ENCODE measurements around the gene CHD9NB. TPM values are rescaled to one million over a fixed set of nuclear protein-coding genes. Genes with fewer than 3 reads are reported as not detected.

CHD9NB gene
- total and polyA plus RNA-seq, 9 of the 15 experiments (the other 6 are each of a cell fraction or from before 2014, with no cell fraction given) = 0.06 to 0.10 (median 0.07) TPM; not detected in 6

GRCh38 chr16:53052519-53053501, at the start of gene CHD9NB (continued):
- TF ChIP-seq YY1 (IDR thresholded peaks at IDR 0.05; ENCODE audit: borderline replicate concordance in 1 of 3, control insufficient read depth in 1 of 3, extremely low read depth in 1 of 3, insufficient read depth in 3 of 3, insufficient read length in 1 of 3, insufficient replicate concordance in 2 of 3, low read depth in 1 of 3, low read length in 2 of 3) (no peak), POLR2A (conservative IDR thresholded peaks at IDR 0.05) (0 out of 2 replicates have a peak, but pooled peaks have one; percentile 21), HBP1 (CRISPR knock-in tag; IDR thresholded peaks at IDR 0.05) (peak; percentile 52; the same call in 1 of the 2 replicates), MLLT1 (IDR thresholded peaks at IDR 0.05) (peak; percentile 66 to 75; a peak in 2 of 4 replicates), STAT6 (CRISPR knock-in tag; IDR thresholded peaks at IDR 0.05) (no peak), SUPT5H (IDR thresholded peaks at IDR 0.05) (0 out of 2 replicates have a peak, but pooled peaks have one; percentile 22), IRF1 (CRISPR knock-in tag; IDR thresholded peaks at IDR 0.05; ENCODE audit: borderline replicate concordance) (no peak), SFPQ (IDR thresholded peaks at IDR 0.05; ENCODE audit: low read depth, low read length) (no peak), TBP (optimal IDR thresholded peaks at IDR 0.05; ENCODE audit: low read depth, low read length) (no peak), TAF9B (IDR thresholded peaks at IDR 0.05; ENCODE audit: partially characterized antibody) (no peak), ZNF830 (CRISPR knock-in tag; IDR thresholded peaks at IDR 0.05) (no peak), MTA2 (IDR thresholded peaks at IDR 0.05; ENCODE audit: low read depth) (peak; percentile 31; the same call in 1 of the 2 replicates), ADNP (tag; IDR thresholded peaks at IDR 0.05) (no peak), ELF4 (CRISPR knock-in tag; IDR thresholded peaks at IDR 0.05) (peak; percentile 86), ZNF24 (IDR thresholded peaks at IDR 0.05) (no peak), SNAPC5 (CRISPR knock-in tag; IDR thresholded peaks at IDR 0.05) (no peak), ZNF586 (CRISPR knock-in tag; conservative IDR thresholded peaks at IDR 0.05) (no peak)

Measured in K562 (cell line).